HepG2 (cell line): Measurements from ENCODE around the gene IQCN. TPM values are rescaled to one million over a fixed set of nuclear protein-coding genes. Genes with fewer than 3 reads are reported as not detected.

ENCODE experiments used
- PAX8 ChIP-seq: sonication (generic); formaldehyde crosslinking; IDR thresholded peaks from 2 replicates; pipeline ENCODE4 v1.8.0; 2022; ENCODE audit warnings: mild to moderate bottlenecking, missing genetic modification reagents, borderline replicate concordance
- SALL1 ChIP-seq: sonication (generic); formaldehyde crosslinking; IDR thresholded peaks from 2 replicates; pipeline ENCODE4 v1.8.0; 2022; ENCODE audit warnings: mild to moderate bottlenecking, missing genetic modification reagents
- SOX5 ChIP-seq: IDR thresholded peaks from 2 replicates; pipeline ENCODE4 v1.6.1; 2016; ENCODE audit warnings: borderline replicate concordance
- ZFP1 ChIP-seq: IDR thresholded peaks from 2 replicates; pipeline ENCODE4 v1.6.1; 2016
- ZNF121 ChIP-seq: sonication (generic); formaldehyde crosslinking; IDR thresholded peaks from 2 replicates; pipeline ENCODE4 v1.5.0; 2020; ENCODE audit warnings: mild to moderate bottlenecking, missing genetic modification reagents
- ZNF550 ChIP-seq: sonication (generic); formaldehyde crosslinking; IDR thresholded peaks from 2 replicates; pipeline ENCODE4 v1.4.0; 2020; ENCODE audit warnings: mild to moderate bottlenecking, missing genetic modification reagents, borderline replicate concordance
- ZNF614 ChIP-seq: IDR thresholded peaks from 2 replicates; pipeline ENCODE4 v1.6.1; 2018; ENCODE audit warnings: missing biosample characterization, missing genetic modification reagents, inconsistent platforms, borderline replicate concordance
- ZNF773 ChIP-seq: sonication (generic); formaldehyde crosslinking; IDR thresholded peaks from 2 replicates; pipeline ENCODE4 v1.4.0; 2020; ENCODE audit warnings: missing genetic modification reagents, borderline replicate concordance
- polyA plus RNA-seq, 8 experiments: library from polyadenylated mRNA; depleted of rRNA in 3 of 8; stranded (reverse) in 7 of 8; unstranded in 1 of 8; fragments of >200 nt; fragmentation: Illumina TruSeq in 4 of 8; extraction: Trizol in 4 of 8; gene quantifications; 2 replicates each; pipeline versions ENCODE4 v1.2.1 to v1.2.3, GENCODE V29; 2011 to 2016; ENCODE audit warnings: low read depth in 4 of 8, missing spikeins in 1 of 8, mixed read lengths in 1 of 8; ENCODE audit not compliant: insufficient read depth in 1 of 8
- total RNA-seq, 5 experiments: library from RNA; depleted of rRNA; stranded (reverse); fragments of >200 nt; fragmentation: Illumina TruSeq; extraction: Trizol; gene quantifications; 2 replicates each; pipeline ENCODE4 v1.2.3, GENCODE V29; 2016; ENCODE audit warnings: low read depth in 1 of 5
- TF ChIP-seq, protein P1 (sequence below): sonication (generic); formaldehyde crosslinking; IDR thresholded peaks from 2 replicates; pipeline ENCODE4 v1.4.0; 2020; ENCODE audit warnings: missing genetic modification reagents, borderline replicate concordance
- TF ChIP-seq, protein P2 (sequence below): sonication (generic); formaldehyde crosslinking; IDR thresholded peaks from 2 replicates; pipeline ENCODE4 v1.4.0; 2020; ENCODE audit warnings: missing genetic modification reagents, borderline replicate concordance
- TF ChIP-seq, protein P3 (sequence below): sonication (generic); formaldehyde crosslinking; IDR thresholded peaks from 2 replicates; pipeline ENCODE4 v1.5.1; 2020; ENCODE audit warnings: mild to moderate bottlenecking, missing genetic modification reagents, moderate library complexity
- TF ChIP-seq, protein P4 (sequence below): IDR thresholded peaks from 2 replicates; pipeline ENCODE4 v1.6.1; 2016; ENCODE audit warnings: low read depth, control low read depth
- TF ChIP-seq, protein P5 (sequence below): sonication (generic); formaldehyde crosslinking; IDR thresholded peaks from 2 replicates; pipeline ENCODE4 v1.8.0; 2022; ENCODE audit warnings: mild to moderate bottlenecking, missing genetic modification reagents

IQCN gene
- total and polyA plus RNA-seq, 2 of the 13 experiments (the other 11 are each of a cell fraction or from before 2014, with no cell fraction given): 0.04 to 0.18 TPM

DNA sequence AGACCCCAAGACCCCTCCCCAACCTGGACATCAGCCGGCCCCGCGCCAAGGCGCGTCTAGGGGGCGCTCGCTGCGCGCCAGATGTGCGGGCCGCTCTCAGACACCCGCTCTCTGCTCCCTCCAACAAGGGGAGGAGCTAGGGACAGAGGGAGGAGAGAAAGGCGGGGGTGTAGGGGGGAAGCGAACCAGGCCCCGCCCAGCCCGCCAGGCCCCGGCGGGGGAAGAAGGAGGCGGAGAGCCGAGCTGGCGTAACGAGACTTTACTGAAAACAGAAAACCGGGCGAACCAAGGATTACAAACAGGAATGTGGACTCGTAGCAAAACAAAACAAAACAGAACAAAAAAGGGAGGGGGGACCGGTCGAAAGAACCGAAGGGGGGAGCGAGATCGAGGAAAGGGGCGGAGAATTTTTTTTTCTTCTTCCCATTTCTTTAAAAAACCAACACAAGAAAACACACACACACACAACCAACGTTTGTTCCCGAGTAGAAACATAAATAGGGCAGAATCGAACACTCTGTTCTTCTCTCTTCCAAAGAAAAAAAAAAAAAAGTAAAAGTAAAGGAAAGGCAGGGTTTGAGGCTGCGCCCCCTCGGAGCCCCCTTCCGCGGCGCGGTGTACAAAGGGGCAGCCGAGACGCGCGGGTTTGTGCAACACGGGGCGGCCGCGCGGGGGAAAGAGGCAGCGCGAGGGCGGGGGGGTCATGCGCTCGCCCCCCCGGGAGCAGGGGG is 5.4 kb upstream of the IQCN start (continued):
- TF ChIP-seq, protein P1, sequence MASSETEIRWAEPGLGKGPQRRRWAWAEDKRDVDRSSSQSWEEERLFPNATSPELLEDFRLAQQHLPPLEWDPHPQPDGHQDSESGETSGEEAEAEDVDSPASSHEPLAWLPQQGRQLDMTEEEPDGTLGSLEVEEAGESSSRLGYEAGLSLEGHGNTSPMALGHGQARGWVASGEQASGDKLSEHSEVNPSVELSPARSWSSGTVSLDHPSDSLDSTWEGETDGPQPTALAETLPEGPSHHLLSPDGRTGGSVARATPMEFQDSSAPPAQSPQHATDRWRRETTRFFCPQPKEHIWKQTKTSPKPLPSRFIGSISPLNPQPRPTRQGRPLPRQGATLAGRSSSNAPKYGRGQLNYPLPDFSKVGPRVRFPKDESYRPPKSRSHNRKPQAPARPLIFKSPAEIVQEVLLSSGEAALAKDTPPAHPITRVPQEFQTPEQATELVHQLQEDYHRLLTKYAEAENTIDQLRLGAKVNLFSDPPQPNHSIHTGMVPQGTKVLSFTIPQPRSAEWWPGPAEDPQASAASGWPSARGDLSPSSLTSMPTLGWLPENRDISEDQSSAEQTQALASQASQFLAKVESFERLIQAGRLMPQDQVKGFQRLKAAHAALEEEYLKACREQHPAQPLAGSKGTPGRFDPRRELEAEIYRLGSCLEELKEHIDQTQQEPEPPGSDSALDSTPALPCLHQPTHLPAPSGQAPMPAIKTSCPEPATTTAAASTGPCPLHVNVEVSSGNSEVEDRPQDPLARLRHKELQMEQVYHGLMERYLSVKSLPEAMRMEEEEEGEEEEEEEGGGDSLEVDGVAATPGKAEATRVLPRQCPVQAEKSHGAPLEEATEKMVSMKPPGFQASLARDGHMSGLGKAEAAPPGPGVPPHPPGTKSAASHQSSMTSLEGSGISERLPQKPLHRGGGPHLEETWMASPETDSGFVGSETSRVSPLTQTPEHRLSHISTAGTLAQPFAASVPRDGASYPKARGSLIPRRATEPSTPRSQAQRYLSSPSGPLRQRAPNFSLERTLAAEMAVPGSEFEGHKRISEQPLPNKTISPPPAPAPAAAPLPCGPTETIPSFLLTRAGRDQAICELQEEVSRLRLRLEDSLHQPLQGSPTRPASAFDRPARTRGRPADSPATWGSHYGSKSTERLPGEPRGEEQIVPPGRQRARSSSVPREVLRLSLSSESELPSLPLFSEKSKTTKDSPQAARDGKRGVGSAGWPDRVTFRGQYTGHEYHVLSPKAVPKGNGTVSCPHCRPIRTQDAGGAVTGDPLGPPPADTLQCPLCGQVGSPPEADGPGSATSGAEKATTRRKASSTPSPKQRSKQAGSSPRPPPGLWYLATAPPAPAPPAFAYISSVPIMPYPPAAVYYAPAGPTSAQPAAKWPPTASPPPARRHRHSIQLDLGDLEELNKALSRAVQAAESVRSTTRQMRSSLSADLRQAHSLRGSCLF: no peak
- TF ChIP-seq ZNF614: no peak
- TF ChIP-seq, protein P2, sequence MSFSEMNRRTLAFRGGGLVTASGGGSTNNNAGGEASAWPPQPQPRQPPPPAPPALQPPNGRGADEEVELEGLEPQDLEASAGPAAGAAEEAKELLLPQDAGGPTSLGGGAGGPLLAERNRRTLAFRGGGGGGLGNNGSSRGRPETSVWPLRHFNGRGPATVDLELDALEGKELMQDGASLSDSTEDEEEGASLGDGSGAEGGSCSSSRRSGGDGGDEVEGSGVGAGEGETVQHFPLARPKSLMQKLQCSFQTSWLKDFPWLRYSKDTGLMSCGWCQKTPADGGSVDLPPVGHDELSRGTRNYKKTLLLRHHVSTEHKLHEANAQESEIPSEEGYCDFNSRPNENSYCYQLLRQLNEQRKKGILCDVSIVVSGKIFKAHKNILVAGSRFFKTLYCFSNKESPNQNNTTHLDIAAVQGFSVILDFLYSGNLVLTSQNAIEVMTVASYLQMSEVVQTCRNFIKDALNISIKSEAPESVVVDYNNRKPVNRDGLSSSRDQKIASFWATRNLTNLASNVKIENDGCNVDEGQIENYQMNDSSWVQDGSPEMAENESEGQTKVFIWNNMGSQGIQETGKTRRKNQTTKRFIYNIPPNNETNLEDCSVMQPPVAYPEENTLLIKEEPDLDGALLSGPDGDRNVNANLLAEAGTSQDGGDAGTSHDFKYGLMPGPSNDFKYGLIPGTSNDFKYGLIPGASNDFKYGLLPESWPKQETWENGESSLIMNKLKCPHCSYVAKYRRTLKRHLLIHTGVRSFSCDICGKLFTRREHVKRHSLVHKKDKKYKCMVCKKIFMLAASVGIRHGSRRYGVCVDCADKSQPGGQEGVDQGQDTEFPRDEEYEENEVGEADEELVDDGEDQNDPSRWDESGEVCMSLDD (CRISPR knock-in tag): 0 out of 2 replicates have a peak, but pooled peaks have one; percentile 56
- TF ChIP-seq, protein P3, sequence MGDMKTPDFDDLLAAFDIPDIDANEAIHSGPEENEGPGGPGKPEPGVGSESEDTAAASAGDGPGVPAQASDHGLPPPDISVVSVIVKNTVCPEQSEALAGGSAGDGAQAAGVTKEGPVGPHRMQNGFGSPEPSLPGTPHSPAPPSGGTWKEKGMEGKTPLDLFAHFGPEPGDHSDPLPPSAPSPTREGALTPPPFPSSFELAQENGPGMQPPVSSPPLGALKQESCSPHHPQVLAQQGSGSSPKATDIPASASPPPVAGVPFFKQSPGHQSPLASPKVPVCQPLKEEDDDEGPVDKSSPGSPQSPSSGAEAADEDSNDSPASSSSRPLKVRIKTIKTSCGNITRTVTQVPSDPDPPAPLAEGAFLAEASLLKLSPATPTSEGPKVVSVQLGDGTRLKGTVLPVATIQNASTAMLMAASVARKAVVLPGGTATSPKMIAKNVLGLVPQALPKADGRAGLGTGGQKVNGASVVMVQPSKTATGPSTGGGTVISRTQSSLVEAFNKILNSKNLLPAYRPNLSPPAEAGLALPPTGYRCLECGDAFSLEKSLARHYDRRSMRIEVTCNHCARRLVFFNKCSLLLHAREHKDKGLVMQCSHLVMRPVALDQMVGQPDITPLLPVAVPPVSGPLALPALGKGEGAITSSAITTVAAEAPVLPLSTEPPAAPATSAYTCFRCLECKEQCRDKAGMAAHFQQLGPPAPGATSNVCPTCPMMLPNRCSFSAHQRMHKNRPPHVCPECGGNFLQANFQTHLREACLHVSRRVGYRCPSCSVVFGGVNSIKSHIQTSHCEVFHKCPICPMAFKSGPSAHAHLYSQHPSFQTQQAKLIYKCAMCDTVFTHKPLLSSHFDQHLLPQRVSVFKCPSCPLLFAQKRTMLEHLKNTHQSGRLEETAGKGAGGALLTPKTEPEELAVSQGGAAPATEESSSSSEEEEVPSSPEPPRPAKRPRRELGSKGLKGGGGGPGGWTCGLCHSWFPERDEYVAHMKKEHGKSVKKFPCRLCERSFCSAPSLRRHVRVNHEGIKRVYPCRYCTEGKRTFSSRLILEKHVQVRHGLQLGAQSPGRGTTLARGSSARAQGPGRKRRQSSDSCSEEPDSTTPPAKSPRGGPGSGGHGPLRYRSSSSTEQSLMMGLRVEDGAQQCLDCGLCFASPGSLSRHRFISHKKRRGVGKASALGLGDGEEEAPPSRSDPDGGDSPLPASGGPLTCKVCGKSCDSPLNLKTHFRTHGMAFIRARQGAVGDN (CRISPR knock-in tag): peak; percentile 76
- TF ChIP-seq SOX5 (CRISPR knock-in tag): 0 out of 2 replicates have a peak, but pooled peaks have one; percentile 29
- 0 out of 2 replicates have a peak, but pooled peaks have one; percentile 4 for TF ChIP-seq ZNF121 (CRISPR knock-in tag)
- no peak for TF ChIP-seq ZNF550 (CRISPR knock-in tag)
- TF ChIP-seq ZNF773 (CRISPR knock-in tag): no peak
- TF ChIP-seq, protein P4, sequence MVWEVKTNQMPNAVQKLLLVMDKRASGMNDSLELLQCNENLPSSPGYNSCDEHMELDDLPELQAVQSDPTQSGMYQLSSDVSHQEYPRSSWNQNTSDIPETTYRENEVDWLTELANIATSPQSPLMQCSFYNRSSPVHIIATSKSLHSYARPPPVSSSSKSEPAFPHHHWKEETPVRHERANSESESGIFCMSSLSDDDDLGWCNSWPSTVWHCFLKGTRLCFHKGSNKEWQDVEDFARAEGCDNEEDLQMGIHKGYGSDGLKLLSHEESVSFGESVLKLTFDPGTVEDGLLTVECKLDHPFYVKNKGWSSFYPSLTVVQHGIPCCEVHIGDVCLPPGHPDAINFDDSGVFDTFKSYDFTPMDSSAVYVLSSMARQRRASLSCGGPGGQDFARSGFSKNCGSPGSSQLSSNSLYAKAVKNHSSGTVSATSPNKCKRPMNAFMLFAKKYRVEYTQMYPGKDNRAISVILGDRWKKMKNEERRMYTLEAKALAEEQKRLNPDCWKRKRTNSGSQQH: no peak; the same call in 1 of the 2 replicates
- TF ChIP-seq SALL1 (CRISPR knock-in tag): peak; percentile 62
- no peak for TF ChIP-seq ZFP1 (CRISPR knock-in tag)
- no peak for TF ChIP-seq PAX8 (CRISPR knock-in tag)
- TF ChIP-seq, protein P5, sequence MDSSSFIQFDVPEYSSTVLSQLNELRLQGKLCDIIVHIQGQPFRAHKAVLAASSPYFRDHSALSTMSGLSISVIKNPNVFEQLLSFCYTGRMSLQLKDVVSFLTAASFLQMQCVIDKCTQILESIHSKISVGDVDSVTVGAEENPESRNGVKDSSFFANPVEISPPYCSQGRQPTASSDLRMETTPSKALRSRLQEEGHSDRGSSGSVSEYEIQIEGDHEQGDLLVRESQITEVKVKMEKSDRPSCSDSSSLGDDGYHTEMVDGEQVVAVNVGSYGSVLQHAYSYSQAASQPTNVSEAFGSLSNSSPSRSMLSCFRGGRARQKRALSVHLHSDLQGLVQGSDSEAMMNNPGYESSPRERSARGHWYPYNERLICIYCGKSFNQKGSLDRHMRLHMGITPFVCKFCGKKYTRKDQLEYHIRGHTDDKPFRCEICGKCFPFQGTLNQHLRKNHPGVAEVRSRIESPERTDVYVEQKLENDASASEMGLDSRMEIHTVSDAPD (CRISPR knock-in tag): no peak
